ENCODE measurements around the gene AGMO. TPM values are rescaled to one million over a fixed set of nuclear protein-coding genes. Genes with fewer than 3 reads are reported as not detected.

AGMO gene
- total RNA-seq, 1 donor from 2014 or later, result 0.34 TPM

DNA sequence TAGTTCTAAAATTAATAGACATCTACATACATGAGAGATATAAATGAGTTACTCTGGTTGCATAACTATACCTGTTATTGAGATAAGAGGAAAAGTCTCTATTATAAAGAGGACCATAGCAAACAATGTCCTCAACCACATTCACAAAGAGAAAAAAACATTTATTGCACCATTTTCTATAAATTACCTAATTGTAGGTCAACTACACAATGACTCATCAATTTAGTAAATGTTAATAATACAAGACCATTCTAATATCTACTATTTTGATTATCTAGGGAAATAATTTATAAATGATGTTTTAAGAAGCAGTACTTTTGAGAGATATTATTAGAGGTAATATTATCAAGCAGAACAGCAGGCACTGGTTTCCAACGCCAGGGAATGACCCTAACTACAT, 246.1 kb downstream of the AGMO start:
- FAIRE-seq, result no peak

DNA sequence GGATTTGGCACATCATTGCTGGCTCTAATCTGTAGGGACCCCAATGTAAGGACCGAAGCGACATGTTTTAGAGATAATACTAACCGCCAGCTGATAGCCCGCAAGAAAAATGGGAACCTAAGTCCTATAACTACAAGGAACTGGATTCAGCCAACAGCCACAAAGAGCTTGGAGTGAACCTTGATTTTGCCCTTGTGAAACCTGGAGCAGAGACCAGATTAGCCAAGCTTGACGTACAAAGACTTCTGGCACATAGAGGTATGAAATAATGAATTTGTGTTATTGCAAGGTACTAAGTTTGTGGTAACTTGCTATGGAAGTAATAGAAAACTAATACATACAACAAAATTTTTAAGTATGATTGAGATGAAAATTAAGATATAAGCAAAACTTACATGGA, 246.9 kb downstream of the AGMO start:
- Histone ChIP-seq H2AFZ (ENCODE audit: low read depth, low read length) (no peak overlapping the region), H3K4me1 (ENCODE audit: insufficient read depth, low read length) (no peaks in the 10 kb centered on the region), H3K27ac (ENCODE audit: low read depth, low read length) (no peak overlapping the region), H3K9ac (ENCODE audit: low read length) (no peak overlapping the region), H4K20me1 (ENCODE audit: insufficient read depth, low read length) (no peaks in the 10 kb centered on the region), H3K4me3 (ENCODE audit: insufficient read depth, low read depth, low read length) (no peak overlapping the region), H3K9me3 (ENCODE audit: insufficient read depth, low read depth, low read length) (no peaks in the 10 kb centered on the region), H3K4me2 (ENCODE audit: low read length) (no peak overlapping the region), H3K36me3 (ENCODE audit: insufficient read depth, low read length) (no peaks in the 10 kb centered on the region), H3K27me3 (ENCODE audit: insufficient read depth, low read length) (no peaks in the 10 kb centered on the region), H3K79me2 (ENCODE audit: insufficient read depth, low read length) (no peaks in the 10 kb centered on the region)
- Mint-ChIP-seq H3K4me1 (ENCODE audit: low read depth, unreplicated experiment) (no peaks in the 10 kb centered on the region), H3K4me3 (ENCODE audit: unreplicated experiment) (no peak overlapping the region), H3K27ac (ENCODE audit: unreplicated experiment) (no peak overlapping the region), H3K9me3 (ENCODE audit: unreplicated experiment) (no peaks in the 10 kb centered on the region), H3K36me3 (ENCODE audit: low read depth, unreplicated experiment) (no peaks in the 10 kb centered on the region), H3K27me3 (ENCODE audit: low read depth, unreplicated experiment) (no peaks in the 10 kb centered on the region)
- FAIRE-seq (no peak), DNase-seq (ENCODE audit: low read depth) (no peak)
- no peak for TF ChIP-seq EZH2 (IDR thresholded peaks at IDR 0.05; ENCODE audit: insufficient read depth, low read length)
- TF ChIP-seq, protein P1, sequence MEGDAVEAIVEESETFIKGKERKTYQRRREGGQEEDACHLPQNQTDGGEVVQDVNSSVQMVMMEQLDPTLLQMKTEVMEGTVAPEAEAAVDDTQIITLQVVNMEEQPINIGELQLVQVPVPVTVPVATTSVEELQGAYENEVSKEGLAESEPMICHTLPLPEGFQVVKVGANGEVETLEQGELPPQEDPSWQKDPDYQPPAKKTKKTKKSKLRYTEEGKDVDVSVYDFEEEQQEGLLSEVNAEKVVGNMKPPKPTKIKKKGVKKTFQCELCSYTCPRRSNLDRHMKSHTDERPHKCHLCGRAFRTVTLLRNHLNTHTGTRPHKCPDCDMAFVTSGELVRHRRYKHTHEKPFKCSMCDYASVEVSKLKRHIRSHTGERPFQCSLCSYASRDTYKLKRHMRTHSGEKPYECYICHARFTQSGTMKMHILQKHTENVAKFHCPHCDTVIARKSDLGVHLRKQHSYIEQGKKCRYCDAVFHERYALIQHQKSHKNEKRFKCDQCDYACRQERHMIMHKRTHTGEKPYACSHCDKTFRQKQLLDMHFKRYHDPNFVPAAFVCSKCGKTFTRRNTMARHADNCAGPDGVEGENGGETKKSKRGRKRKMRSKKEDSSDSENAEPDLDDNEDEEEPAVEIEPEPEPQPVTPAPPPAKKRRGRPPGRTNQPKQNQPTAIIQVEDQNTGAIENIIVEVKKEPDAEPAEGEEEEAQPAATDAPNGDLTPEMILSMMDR (IDR thresholded peaks at IDR 0.05; ENCODE audit: insufficient read depth, low read depth, low read length), result no peak

More for the DNA sequence above, 246.1 kb downstream of the AGMO start:
- H3K4me3 Mint-ChIP-seq (ENCODE audit: unreplicated experiment), result no peak overlapping the region
- Histone ChIP-seq H3K27ac (ENCODE audit: low read depth, low read length) (no peak overlapping the region), H3K4me1 (ENCODE audit: insufficient read depth, low read length) (no peaks in the 10 kb centered on the region), H2AFZ (ENCODE audit: low read depth, low read length) (no peak overlapping the region), H3K9ac (ENCODE audit: low read length) (no peak overlapping the region), H3K9me3 (ENCODE audit: insufficient read depth, low read depth, low read length) (no peaks in the 10 kb centered on the region), H4K20me1 (ENCODE audit: insufficient read depth, low read length) (no peaks in the 10 kb centered on the region), H3K36me3 (ENCODE audit: insufficient read depth, low read length) (no peaks in the 10 kb centered on the region), H3K4me2 (ENCODE audit: low read length) (no peak overlapping the region), H3K27me3 (ENCODE audit: insufficient read depth, low read length) (no peaks in the 10 kb centered on the region), H3K4me3 (ENCODE audit: insufficient read depth, low read depth, low read length) (no peak overlapping the region), H3K79me2 (ENCODE audit: insufficient read depth, low read length) (no peaks in the 10 kb centered on the region)
- no peaks in the 10 kb centered on the region for H3K4me1 Mint-ChIP-seq (ENCODE audit: low read depth, unreplicated experiment)
- H3K27ac Mint-ChIP-seq (ENCODE audit: unreplicated experiment), result no peak overlapping the region
- no peak for DNase-seq (ENCODE audit: low read depth)
- H3K9me3 Mint-ChIP-seq (ENCODE audit: unreplicated experiment), result no peaks in the 10 kb centered on the region
- no peak for TF ChIP-seq EZH2 (IDR thresholded peaks at IDR 0.05; ENCODE audit: insufficient read depth, low read length)
- TF ChIP-seq, protein P1 (IDR thresholded peaks at IDR 0.05; ENCODE audit: insufficient read depth, low read depth, low read length), result no peak
- H3K36me3 Mint-ChIP-seq (ENCODE audit: low read depth, unreplicated experiment), result no peaks in the 10 kb centered on the region
- H3K27me3 Mint-ChIP-seq (ENCODE audit: low read depth, unreplicated experiment), result no peaks in the 10 kb centered on the region

DNA sequence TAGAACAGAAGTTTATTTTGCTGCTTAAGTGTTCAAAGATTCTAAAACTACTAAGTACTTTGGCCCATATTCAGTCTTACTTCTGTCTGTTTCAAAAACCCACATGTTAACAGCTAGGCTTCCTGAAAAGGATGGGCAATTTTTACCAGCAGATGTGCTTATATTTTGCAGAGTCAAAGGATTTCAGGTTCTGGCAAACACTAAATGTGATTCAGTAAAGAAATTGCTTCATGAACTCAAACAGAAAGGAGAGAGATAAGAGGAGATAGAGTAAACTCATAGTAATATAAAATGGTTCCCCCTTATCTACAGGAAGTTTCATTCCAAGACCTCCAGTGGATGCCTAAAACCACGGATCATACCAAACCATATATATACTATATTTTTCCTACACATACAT, 248.5 kb downstream of the AGMO start:
- Mint-ChIP-seq H3K9me3 (ENCODE audit: unreplicated experiment) (no peaks in the 10 kb centered on the region), H3K4me1 (ENCODE audit: low read depth, unreplicated experiment) (peaks cover 2% of the 10 kb centered on the region), H3K36me3 (ENCODE audit: low read depth, unreplicated experiment) (no peaks in the 10 kb centered on the region), H3K4me3 (ENCODE audit: unreplicated experiment) (no peak overlapping the region), H3K27ac (ENCODE audit: unreplicated experiment) (no peak overlapping the region), H3K27me3 (ENCODE audit: low read depth, unreplicated experiment) (no peaks in the 10 kb centered on the region)
- H3K9ac ChIP-seq (ENCODE audit: low read length), result no peak overlapping the region
- no peaks in the 10 kb centered on the region for H3K4me1 ChIP-seq (ENCODE audit: insufficient read depth, low read length)
- no peak for DNase-seq (ENCODE audit: low read depth)
- H3K9me3 ChIP-seq (ENCODE audit: insufficient read depth, low read depth, low read length), result no peaks in the 10 kb centered on the region
- no peak overlapping the region for H3K4me2 ChIP-seq (ENCODE audit: low read length)
- no peaks in the 10 kb centered on the region for H3K79me2 ChIP-seq (ENCODE audit: insufficient read depth, low read length)
- no peaks in the 10 kb centered on the region for H4K20me1 ChIP-seq (ENCODE audit: insufficient read depth, low read length)
- no peaks in the 10 kb centered on the region for H3K27me3 ChIP-seq (ENCODE audit: insufficient read depth, low read length)
- no peak overlapping the region for H2AFZ ChIP-seq (ENCODE audit: low read depth, low read length)
- H3K4me3 ChIP-seq (ENCODE audit: insufficient read depth, low read depth, low read length), result no peak overlapping the region
- no peaks in the 10 kb centered on the region for H3K36me3 ChIP-seq (ENCODE audit: insufficient read depth, low read length)
- H3K27ac ChIP-seq (ENCODE audit: low read depth, low read length), result no peak overlapping the region
- TF ChIP-seq, protein P1 (IDR thresholded peaks at IDR 0.05; ENCODE audit: insufficient read depth, low read depth, low read length), result no peak
- no peak for TF ChIP-seq EZH2 (IDR thresholded peaks at IDR 0.05; ENCODE audit: insufficient read depth, low read length)
- FAIRE-seq, result no peak
